HepG2 (cell line): ENCODE results near the gene NEIL1. TPM values are rescaled to one million over a fixed set of nuclear protein-coding genes. Genes with fewer than 3 reads are reported as not detected.

Experiments used
- ARNT2 ChIP-seq: sonication (generic); formaldehyde crosslinking; IDR thresholded peaks from 2 replicates; pipeline ENCODE4 v1.8.0; 2022; ENCODE audit warnings: mild to moderate bottlenecking, low read depth, missing genetic modification reagents, moderate library complexity
- ETV6 ChIP-seq: sonication (generic); formaldehyde crosslinking; conservative IDR thresholded peaks from 2 replicates; pipeline ENCODE4 v1.4.0; 2020; ENCODE audit warnings: missing genetic modification reagents
- EZH2 ChIP-seq: conservative IDR thresholded peaks from 2 replicates; pipeline ENCODE4 v1.6.1; 2012; ENCODE audit warnings: mild to moderate bottlenecking, low read depth, low read length, moderate library complexity
- FOXP1 ChIP-seq, 2 experiments: fragments of 450-650 bp in 1 of 2; IDR thresholded peaks; 2 replicates each; pipeline ENCODE4 v1.6.1; 2017 to 2018; ENCODE audit warnings: antibody characterized with exemption in 1 of 2
- GATAD1 ChIP-seq: IDR thresholded peaks from 2 replicates; pipeline ENCODE4 v1.6.1; 2016; ENCODE audit warnings: missing genetic modification reagents, missing compliant biosample characterization
- KAT7 ChIP-seq: IDR thresholded peaks from 2 replicates; pipeline ENCODE4 v1.6.1; 2018; ENCODE audit warnings: borderline replicate concordance, missing compliant biosample characterization
- NFAT5 ChIP-seq: sonication (generic); formaldehyde crosslinking; IDR thresholded peaks from 2 replicates; pipeline ENCODE4 v1.4.0; 2020; ENCODE audit warnings: missing genetic modification reagents
- PHF21A ChIP-seq: sonication (generic); formaldehyde crosslinking; IDR thresholded peaks from 2 replicates; pipeline ENCODE4 v1.5.0; 2020; ENCODE audit warnings: mild to moderate bottlenecking, missing genetic modification reagents
- SYNCRIP ChIP-seq: fragments of 200-400 bp; formaldehyde crosslinking; IDR thresholded peaks from 2 replicates; pipeline ENCODE4 v1.6.1; 2018; ENCODE audit warnings: mild to moderate bottlenecking, low read depth, low read length; ENCODE audit not compliant: insufficient read depth
- TAF15 ChIP-seq: fragments of 200-400 bp; formaldehyde crosslinking; IDR thresholded peaks from one replicate; pipeline ENCODE4 v1.6.1; 2018; ENCODE audit warnings: mild to moderate bottlenecking, low read depth, low read length; ENCODE audit not compliant: poor library complexity, severe bottlenecking
- TIGD3 ChIP-seq: sonication (generic); formaldehyde crosslinking; IDR thresholded peaks from 2 replicates; pipeline ENCODE4 v1.5.1; 2020; ENCODE audit warnings: mild to moderate bottlenecking, missing genetic modification reagents, borderline replicate concordance
- ZFP36L1 ChIP-seq: sonication (generic); formaldehyde crosslinking; IDR thresholded peaks from 2 replicates; pipeline ENCODE4 v1.8.0; 2022; ENCODE audit warnings: mild to moderate bottlenecking, missing genetic modification reagents, moderate library complexity
- ZNF674 ChIP-seq: sonication (generic); formaldehyde crosslinking; IDR thresholded peaks from 2 replicates; pipeline ENCODE4 v1.5.0; 2020; ENCODE audit warnings: low read depth, mild to moderate bottlenecking, missing genetic modification reagents
- ZSCAN9 ChIP-seq: IDR thresholded peaks from 2 replicates; pipeline ENCODE4 v1.6.1; 2016; ENCODE audit warnings: borderline replicate concordance
- polyA plus RNA-seq, 8 experiments: library from polyadenylated mRNA; depleted of rRNA in 3 of 8; stranded (reverse) in 7 of 8; unstranded in 1 of 8; fragments of >200 nt; fragmentation: Illumina TruSeq in 4 of 8; extraction: Trizol in 4 of 8; gene quantifications; 2 replicates each; pipeline versions ENCODE4 v1.2.1 to v1.2.3, GENCODE V29; 2011 to 2016; ENCODE audit warnings: low read depth in 4 of 8, missing spikeins in 1 of 8, mixed read lengths in 1 of 8; ENCODE audit not compliant: insufficient read depth in 1 of 8
- total RNA-seq, 5 experiments: library from RNA; depleted of rRNA; stranded (reverse); fragments of >200 nt; fragmentation: Illumina TruSeq; extraction: Trizol; gene quantifications; 2 replicates each; pipeline ENCODE4 v1.2.3, GENCODE V29; 2016; ENCODE audit warnings: low read depth in 1 of 5
- TF ChIP-seq, protein P1 (sequence below): sonication (generic); formaldehyde crosslinking; IDR thresholded peaks from 2 replicates; pipeline ENCODE4 v1.8.0; 2022; ENCODE audit warnings: missing genetic modification reagents, mild to moderate bottlenecking, borderline replicate concordance
- TF ChIP-seq, protein P2 (sequence below): sonication (generic); formaldehyde crosslinking; IDR thresholded peaks from 2 replicates; pipeline ENCODE4 v1.9.0; 2021; ENCODE audit warnings: missing genetic modification reagents, borderline replicate concordance

The NEIL1 gene
- total and polyA plus RNA-seq, 2 of the 13 experiments (the other 11 are each of a cell fraction or from before 2014, with no cell fraction given), result 10.4 to 15.5 TPM

DNA sequence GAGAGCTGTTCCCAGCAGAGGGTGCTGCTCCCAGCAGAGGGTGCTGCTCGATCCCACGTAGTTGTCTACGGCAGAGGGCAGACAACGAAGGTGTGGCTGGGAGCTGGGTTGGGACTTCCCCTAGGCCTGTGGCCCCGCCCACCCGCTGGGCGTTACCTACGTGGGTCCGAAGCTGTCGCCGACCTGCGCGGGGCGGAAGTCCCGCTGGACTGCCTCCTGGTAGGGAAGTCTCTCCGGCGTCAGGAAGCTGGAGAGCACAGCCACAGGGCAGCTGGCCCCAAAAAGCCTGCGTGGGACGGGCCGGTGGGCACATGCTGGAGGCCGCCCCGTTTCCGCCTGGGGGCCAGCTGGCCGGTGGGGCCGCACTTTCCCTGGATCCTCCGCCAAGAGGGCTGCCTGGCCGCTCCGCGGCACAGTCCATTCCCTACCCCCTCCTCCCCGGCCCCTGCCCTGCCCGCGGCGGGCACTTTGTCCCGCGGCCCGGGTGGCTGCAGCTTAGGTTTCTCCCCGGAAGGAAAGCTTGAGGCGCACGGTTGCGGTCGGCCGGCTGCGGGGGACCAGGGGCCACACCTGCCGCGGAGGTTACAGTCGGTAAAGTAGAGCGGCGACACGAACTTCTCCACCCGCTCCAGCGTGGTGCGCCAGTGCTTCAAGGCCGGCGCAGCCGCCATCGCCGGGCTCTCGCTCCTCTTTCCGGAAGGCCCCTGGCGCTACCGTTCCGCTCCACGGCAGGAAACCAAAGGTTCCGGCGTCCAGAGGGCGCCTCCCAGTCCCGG lies 21.3 kb downstream of the NEIL1 start, which contains the start of gene MAN2C1 (continued):
- TF ChIP-seq ARNT2 (no peak; the same call in none of the 2 replicates), ETV6 (peak; percentile 91; the same call in 1 of the 2 replicates), SYNCRIP (no peak), PHF21A (CRISPR knock-in tag) (no peak; the same call in 1 of the 2 replicates), NFAT5 (no peak), TAF15 (peak; percentile 98), GATAD1 (CRISPR knock-in tag) (peak; percentile 94), FOXP1 (IDR thresholded peaks at IDR 0.05) (no peak), FOXP1 (CRISPR knock-in tag; IDR thresholded peaks at IDR 0.05) (peak; percentile 34), EZH2 (no peak), KAT7 (CRISPR knock-in tag) (peak; percentile 63; the same call in 1 of the 2 replicates), TIGD3 (CRISPR knock-in tag) (no peak), ZSCAN9 (peak; percentile 73; the same call in 1 of the 2 replicates), ZFP36L1 (no peak; the same call in 1 of the 2 replicates), ZNF674 (CRISPR knock-in tag) (no peak)
- TF ChIP-seq, protein P1, sequence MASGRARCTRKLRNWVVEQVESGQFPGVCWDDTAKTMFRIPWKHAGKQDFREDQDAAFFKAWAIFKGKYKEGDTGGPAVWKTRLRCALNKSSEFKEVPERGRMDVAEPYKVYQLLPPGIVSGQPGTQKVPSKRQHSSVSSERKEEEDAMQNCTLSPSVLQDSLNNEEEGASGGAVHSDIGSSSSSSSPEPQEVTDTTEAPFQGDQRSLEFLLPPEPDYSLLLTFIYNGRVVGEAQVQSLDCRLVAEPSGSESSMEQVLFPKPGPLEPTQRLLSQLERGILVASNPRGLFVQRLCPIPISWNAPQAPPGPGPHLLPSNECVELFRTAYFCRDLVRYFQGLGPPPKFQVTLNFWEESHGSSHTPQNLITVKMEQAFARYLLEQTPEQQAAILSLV (CRISPR knock-in tag), result peak; percentile 85; the same call in 1 of the 2 replicates
- TF ChIP-seq, protein P2, sequence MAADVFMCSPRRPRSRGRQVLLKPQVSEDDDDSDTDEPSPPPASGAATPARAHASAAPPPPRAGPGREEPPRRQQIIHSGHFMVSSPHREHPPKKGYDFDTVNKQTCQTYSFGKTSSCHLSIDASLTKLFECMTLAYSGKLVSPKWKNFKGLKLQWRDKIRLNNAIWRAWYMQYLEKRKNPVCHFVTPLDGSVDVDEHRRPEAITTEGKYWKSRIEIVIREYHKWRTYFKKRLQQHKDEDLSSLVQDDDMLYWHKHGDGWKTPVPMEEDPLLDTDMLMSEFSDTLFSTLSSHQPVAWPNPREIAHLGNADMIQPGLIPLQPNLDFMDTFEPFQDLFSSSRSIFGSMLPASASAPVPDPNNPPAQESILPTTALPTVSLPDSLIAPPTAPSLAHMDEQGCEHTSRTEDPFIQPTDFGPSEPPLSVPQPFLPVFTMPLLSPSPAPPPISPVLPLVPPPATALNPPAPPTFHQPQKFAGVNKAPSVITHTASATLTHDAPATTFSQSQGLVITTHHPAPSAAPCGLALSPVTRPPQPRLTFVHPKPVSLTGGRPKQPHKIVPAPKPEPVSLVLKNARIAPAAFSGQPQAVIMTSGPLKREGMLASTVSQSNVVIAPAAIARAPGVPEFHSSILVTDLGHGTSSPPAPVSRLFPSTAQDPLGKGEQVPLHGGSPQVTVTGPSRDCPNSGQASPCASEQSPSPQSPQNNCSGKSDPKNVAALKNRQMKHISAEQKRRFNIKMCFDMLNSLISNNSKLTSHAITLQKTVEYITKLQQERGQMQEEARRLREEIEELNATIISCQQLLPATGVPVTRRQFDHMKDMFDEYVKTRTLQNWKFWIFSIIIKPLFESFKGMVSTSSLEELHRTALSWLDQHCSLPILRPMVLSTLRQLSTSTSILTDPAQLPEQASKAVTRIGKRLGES (CRISPR knock-in tag), result peak; percentile 18; the same call in 1 of the 2 replicates
